ENCODE results near the gene PRDM16. TPM values are rescaled to one million over a fixed set of nuclear protein-coding genes. Genes with fewer than 3 reads are reported as not detected.

PRDM16 gene
- total RNA-seq, 1 experiment from 2014 or later = 0.17 TPM

DNA sequence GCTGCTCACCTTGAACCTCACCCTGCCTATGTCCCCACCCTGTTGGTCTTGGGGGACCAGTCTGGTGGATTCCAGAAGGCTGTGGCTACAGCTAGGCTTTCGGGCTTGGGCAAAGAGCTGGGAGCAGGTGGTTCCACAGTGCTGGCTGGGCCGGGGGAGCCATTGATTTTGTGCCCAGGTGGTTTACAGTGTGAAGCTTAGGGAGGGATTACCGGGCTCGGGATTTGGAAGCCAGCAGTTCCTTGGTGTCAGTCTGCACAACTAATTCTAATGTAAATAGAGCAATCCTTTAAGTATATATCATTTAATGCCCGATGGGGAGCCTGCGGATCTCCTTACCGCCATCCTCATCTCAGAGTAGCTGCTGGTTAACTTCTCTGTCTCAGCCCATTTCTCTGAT is 38.2 kb downstream of the PRDM16 start:
- TF ChIP-seq, protein P1, sequence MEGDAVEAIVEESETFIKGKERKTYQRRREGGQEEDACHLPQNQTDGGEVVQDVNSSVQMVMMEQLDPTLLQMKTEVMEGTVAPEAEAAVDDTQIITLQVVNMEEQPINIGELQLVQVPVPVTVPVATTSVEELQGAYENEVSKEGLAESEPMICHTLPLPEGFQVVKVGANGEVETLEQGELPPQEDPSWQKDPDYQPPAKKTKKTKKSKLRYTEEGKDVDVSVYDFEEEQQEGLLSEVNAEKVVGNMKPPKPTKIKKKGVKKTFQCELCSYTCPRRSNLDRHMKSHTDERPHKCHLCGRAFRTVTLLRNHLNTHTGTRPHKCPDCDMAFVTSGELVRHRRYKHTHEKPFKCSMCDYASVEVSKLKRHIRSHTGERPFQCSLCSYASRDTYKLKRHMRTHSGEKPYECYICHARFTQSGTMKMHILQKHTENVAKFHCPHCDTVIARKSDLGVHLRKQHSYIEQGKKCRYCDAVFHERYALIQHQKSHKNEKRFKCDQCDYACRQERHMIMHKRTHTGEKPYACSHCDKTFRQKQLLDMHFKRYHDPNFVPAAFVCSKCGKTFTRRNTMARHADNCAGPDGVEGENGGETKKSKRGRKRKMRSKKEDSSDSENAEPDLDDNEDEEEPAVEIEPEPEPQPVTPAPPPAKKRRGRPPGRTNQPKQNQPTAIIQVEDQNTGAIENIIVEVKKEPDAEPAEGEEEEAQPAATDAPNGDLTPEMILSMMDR (conservative IDR thresholded peaks at IDR 0.05) = no peak
- no peak overlapping the region for H3K4ac ChIP-seq (ENCODE audit: low read depth, low read length)

More for the DNA sequence above, 38.2 kb downstream of the PRDM16 start:
- Histone ChIP-seq H3K18ac (ENCODE audit: insufficient read length, low read depth, low read length) (no peak overlapping the region), H3K14ac (ENCODE audit: insufficient read depth, low read length) (no peak overlapping the region), H4K91ac (ENCODE audit: insufficient read length, low read depth, low read length) (no peak overlapping the region), H3T11ph (ENCODE audit: low read length) (no peak overlapping the region), H3K79me1 (ENCODE audit: insufficient read depth, low read depth, low read length, poor library complexity, severe bottlenecking) (no peaks in the 10 kb centered on the region), H2BK15ac (ENCODE audit: low read depth, low read length) (no peak overlapping the region), H3K9ac (ENCODE audit: extremely low read depth, insufficient read length, low read length) (no peak overlapping the region), H3K4me1 (ENCODE audit: insufficient read depth, low read length) (no peaks in the 10 kb centered on the region; the same call in 1 of the 2 replicates), H3K23ac (ENCODE audit: insufficient read length, low read depth, low read length) (no peak overlapping the region), H2AFZ (ENCODE audit: low read length) (no peak overlapping the region), H3K27me3 (ENCODE audit: insufficient read depth, low read length) (no peaks in the 10 kb centered on the region), H3K4me2 (ENCODE audit: insufficient read depth, insufficient read length, low read length) (no peak overlapping the region), H4K20me1 (ENCODE audit: control insufficient read depth, insufficient read depth, insufficient read length) (no peaks in the 10 kb centered on the region), H4K5ac (ENCODE audit: insufficient read length, low read depth, low read length) (no peak overlapping the region), H3K56ac (ENCODE audit: insufficient read length, low read depth, low read length) (no peak overlapping the region), H2BK20ac (ENCODE audit: low read depth, low read length, poor library complexity, severe bottlenecking) (no peak overlapping the region), H3K23me2 (ENCODE audit: insufficient read length, low read depth, low read length, poor library complexity, severe bottlenecking) (no peaks in the 10 kb centered on the region), H3K27ac (ENCODE audit: insufficient read length, low read depth, low read length) (no peak overlapping the region), H2BK5ac (ENCODE audit: insufficient read length, low read length) (no peak overlapping the region), H2BK12ac (ENCODE audit: insufficient read length, low read depth, low read length) (no peak overlapping the region), H3K79me2 (ENCODE audit: insufficient read depth, low read length) (no peaks in the 10 kb centered on the region), H2AK5ac (ENCODE audit: insufficient read length, low read length) (no peak overlapping the region), H4K8ac (replicated peaks; ENCODE audit: insufficient read length, low read depth, low read length) (no peak overlapping the region), H3K9me3 (ENCODE audit: control insufficient read depth, low read depth, low read length) (no peaks in the 10 kb centered on the region), H2BK120ac (ENCODE audit: low read depth, low read length, poor library complexity, severe bottlenecking) (no peak overlapping the region)
- Mint-ChIP-seq H3K4me3 (no peak overlapping the region), H3K9me3 (peaks cover 8 to 9% of the 10 kb centered on the region in 2 experiments), H3K36me3 (ENCODE audit: insufficient read depth in 1 of 3, low read depth in 3 of 3) (peaks cover 0 to 10% (median 0%) of the 10 kb centered on the region in 3 experiments; a peak in 6 of 7 replicates), H3K27ac (no peak overlapping the region), H3K27me3 (ENCODE audit: low read depth) (peaks cover 14% of the 10 kb centered on the region), H3K4me1 (peaks cover 26 to 57% of the 10 kb centered on the region in 2 experiments)
- DNase-seq = no peak
- WGBS (ENCODE audit: extremely low coverage, insufficient read length, low lambda C conversion rate) = no CpG with 5 or more reads among the region's 7 CpGs

Measured in H9 (cell line).